DMS53 treated with DMSO at 0.1 percent for 48 hours (cell line): ENCODE measurements around the gene REN.

Experiments used
- DNase-seq: peaks from one replicate; lab custom pipeline; 2025; ENCODE audit not compliant: unreplicated experiment; lab: John Stamatoyannopoulos, UW

Gene REN

DNA sequence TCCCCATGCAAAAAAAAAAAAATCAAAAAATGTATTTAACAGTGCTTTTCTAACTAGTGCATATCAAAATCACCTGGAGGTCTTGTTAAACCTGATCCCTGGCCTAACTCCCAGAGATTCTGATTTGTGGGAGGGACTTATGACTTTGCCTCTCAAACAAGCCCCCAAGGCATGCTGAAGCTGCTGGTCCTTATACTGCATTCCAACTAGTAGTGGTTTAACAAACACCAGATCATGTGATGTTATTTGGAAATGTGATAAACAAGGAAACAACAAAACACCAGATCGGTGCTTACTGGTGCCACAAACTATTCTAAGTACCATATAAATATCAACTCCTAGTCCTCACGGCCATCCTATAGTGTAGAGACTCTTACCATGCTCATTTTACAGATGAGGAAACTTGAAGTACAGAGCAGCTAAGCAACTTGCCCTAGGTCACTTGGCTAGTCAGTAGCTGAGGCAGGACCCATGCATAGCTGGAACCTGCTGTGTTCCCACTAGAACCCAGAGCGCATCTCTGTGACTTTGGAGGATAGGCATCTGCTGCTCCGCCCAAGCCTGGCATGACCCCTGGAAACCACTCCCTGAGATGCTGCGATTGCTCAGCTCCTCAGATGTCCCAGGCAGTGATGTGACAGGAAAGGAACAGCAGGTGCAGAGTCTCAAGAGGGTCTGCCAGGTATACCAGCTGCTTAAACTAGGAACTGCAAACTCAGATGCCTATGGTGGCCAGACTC lies 55.1 kb downstream of the REN start:
- DNase-seq = peak; percentile 78

- DNase-seq = no peak
Observed at GRCh38 chr1:204108312-204109141, 57.6 kb downstream of the REN start.

- DNase-seq = no peak
Observed at GRCh38 chr1:204107892-204108291, 58.2 kb downstream of the REN start.

DNA sequence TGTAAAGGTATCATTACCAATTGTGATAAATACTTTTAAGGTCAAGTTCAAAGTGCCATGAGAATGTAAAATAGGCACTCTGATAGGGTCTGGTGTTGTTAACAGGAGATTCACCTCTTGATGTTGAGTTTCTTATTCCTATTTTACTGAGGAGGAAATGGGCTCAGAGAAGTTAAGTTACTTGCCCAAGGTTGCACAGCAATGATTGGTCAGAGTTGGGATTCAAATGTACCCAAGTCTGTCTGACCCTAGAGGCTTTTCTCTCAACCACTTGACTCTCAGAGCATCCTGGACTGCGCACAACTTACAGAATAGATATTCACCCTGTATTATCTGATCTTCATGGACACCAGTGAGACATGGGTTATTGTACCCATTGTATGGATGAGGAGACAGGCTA lies 59.3 kb downstream of the REN start:
- DNase-seq = no peak

DNA sequence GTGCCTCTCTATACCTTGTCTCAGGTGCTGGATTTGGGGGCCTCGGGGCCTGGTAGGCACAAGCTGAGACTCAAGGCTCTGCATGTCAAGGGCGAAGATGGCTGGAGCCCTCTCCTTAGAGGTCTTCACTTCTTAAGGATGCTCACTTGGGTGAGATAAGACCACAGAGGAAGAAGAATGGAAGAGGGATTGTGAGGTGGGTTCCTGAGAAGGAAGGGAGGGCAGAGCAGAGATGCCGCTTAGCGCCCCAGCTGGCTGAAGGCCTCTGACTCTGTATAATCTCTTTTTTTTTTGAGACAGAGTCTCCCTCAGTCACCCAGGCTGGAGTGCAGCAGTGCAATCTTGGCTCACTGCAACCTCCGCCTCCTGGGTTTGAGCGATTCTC lies 61.0 kb downstream of the REN start:
- no peak for DNase-seq
